GM12891 (cell line): ENCODE measurements around the gene NBL1.

Experiments used
- POLR2A ChIP-seq: IDR thresholded peaks from 2 replicates; pipeline ENCODE4 v1.6.1; 2011; ENCODE audit warnings: low read depth, low read length, control low read depth
- POLR2AphosphoS5 ChIP-seq: IDR thresholded peaks from 2 replicates; pipeline ENCODE4 v1.6.1; 2011; ENCODE audit warnings: low read depth, low read length, control low read depth
- SPI1 ChIP-seq: IDR thresholded peaks from 2 replicates; pipeline ENCODE4 v1.6.1; 2011; ENCODE audit warnings: low read depth, low read length, control low read depth
- TAF1 ChIP-seq: IDR thresholded peaks from 2 replicates; pipeline ENCODE4 v1.6.1; 2011; ENCODE audit warnings: low read depth, low read length, control low read depth

GRCh38 chr1:19606817-19607642 is 37.1 kb upstream of the NBL1 start:
- TF ChIP-seq POLR2A (no peak), POLR2AphosphoS5 (no peak), SPI1 (no peak), TAF1 (no peak)
